Upper lobe of left lung (tissue), 6 donors: Measurements from ENCODE around the gene R3HDM2. TPM values are rescaled to one million over a fixed set of nuclear protein-coding genes. Genes with fewer than 3 reads are reported as not detected.

Experiments used
- ATAC-seq, 2 donors: fragments of 200-7000 bp; cut with Tn5 transposase; one replicate each; pipeline ENCODE4 v1.9.1; 2022; ENCODE audit warnings: mild to moderate bottlenecking in 2 of 2, moderate library complexity in 2 of 2; ENCODE audit not compliant: low FRiP score in 2 of 2
- DNase-seq, 2 donors: peaks; one replicate each; pipeline ENCODE4 v3.0.0-alpha.2; 2019 to 2020
- H3K27ac ChIP-seq, 4 donors: fragments of 200-600 bp; sonication (generic); one replicate each; pipeline ENCODE4 v1.5.1; 2016 to 2019
- H3K27me3 ChIP-seq, 4 donors: fragments of 200-600 bp; sonication (generic); one replicate each; pipeline ENCODE4 v1.5.1; 2017 to 2019
- H3K36me3 ChIP-seq, 4 donors: fragments of 200-600 bp; sonication (generic); one replicate each; pipeline ENCODE4 v1.5.1; 2016 to 2019
- H3K4me1 ChIP-seq, 4 donors: fragments of 200-600 bp; sonication (generic); one replicate each; pipeline ENCODE4 v1.5.1; 2018 to 2019
- H3K4me3 ChIP-seq, 4 donors: fragments of 200-600 bp; sonication (generic); one replicate each; pipeline ENCODE4 v1.5.1; 2017 to 2019; ENCODE audit warnings: mild to moderate bottlenecking in 2 of 4, moderate library complexity in 1 of 4
- H3K9me3 ChIP-seq, 4 donors: fragments of 200-600 bp; sonication (generic); one replicate each; pipeline ENCODE4 v1.5.1; 2018 to 2019
- CTCF ChIP-seq, 6 experiments: fragments of 450-650 bp in 4 of 6; fragments of 200-600 bp in 2 of 6; sonication (generic) in 2 of 6; IDR thresholded peaks; one replicate each; pipeline ENCODE4 v1.5.1; 2016 to 2019; ENCODE audit warnings: antibody characterized with exemption in 6 of 6
- EP300 ChIP-seq, 4 donors: sonication (generic); formaldehyde crosslinking; IDR thresholded peaks; one replicate each; pipeline ENCODE4 v1.5.1; 2017; ENCODE audit warnings: antibody characterized with exemption in 4 of 4, control low read depth in 2 of 4
- POLR2A ChIP-seq, 4 donors: fragments of 450-650 bp; IDR thresholded peaks; one replicate each; pipeline ENCODE4 v1.5.1; 2016 to 2017; ENCODE audit warnings: antibody characterized with exemption in 4 of 4, mild to moderate bottlenecking in 2 of 4
- POLR2AphosphoS5 ChIP-seq, 2 donors: sonication (generic); formaldehyde crosslinking; IDR thresholded peaks; one replicate each; pipeline ENCODE4 v1.5.1; 2017; ENCODE audit warnings: antibody characterized with exemption in 2 of 2
- WGBS, 2 donors: methylation state at CpG; one replicate each; pipeline ENCODE4 v1.1.5; 2017 to 2018; 5-methylcytosine and 5-hydroxymethylcytosine counted together
- total RNA-seq, 6 donors: library from RNA; depleted of rRNA in 4 of 6; stranded (reverse); fragments of >200 nt in 4 of 6; gene quantifications; one replicate each; pipeline versions ENCODE4 v1.1.0 to v1.2.1, GENCODE V29; 2016 to 2021
- donor health status: DM: no; HTN: no; CAD: no; lungs with moderate emphysema.
- donor health status: DM: no; HTN: yes; CAD: no; lungs with severe emphysema.

The R3HDM2 gene
- total RNA-seq, 6 donors from 2014 or later: 39.2 to 94.3 (median 59.2) TPM

GRCh38 chr12:57238854-57239554 lies 191.8 kb downstream of the R3HDM2 start:
- ATAC-seq: peak; percentile 93 to 95
- Histone ChIP-seq H3K27me3 (peaks cover 0 to 60% (median 39%) of the 10 kb centered on the region in 4 donors), H3K36me3 (peaks cover 0 to 12% (median 8%) of the 10 kb centered on the region in 4 donors), H3K4me1 (peaks cover 59 to 69% (median 62%) of the 10 kb centered on the region in 4 donors), H3K4me3 (peak overlapping the region; percentile 28 to 58 (median 42)), H3K27ac (peak overlapping the region in 2 of 4 donors; percentile 13 to 17), H3K9me3 (no peaks in the 10 kb centered on the region)
- TF ChIP-seq POLR2A (IDR thresholded peaks at IDR 0.05) (no peak), CTCF (IDR thresholded peaks at IDR 0.05) (peak; percentile 100), POLR2AphosphoS5 (IDR thresholded peaks at IDR 0.05) (peak in 1 of 2 donors; percentile 24)
- 4% methylated on average over 21 of the region's 47 CpGs for WGBS, 2 donors
- DNase-seq: peak; percentile 91 to 98

GRCh38 chr12:57237932-57238853 lies 192.7 kb downstream of the R3HDM2 start:
- TF ChIP-seq POLR2AphosphoS5 (IDR thresholded peaks at IDR 0.05) (no peak), POLR2A (IDR thresholded peaks at IDR 0.05) (no peak), CTCF (IDR thresholded peaks at IDR 0.05) (no peak), EP300 (IDR thresholded peaks at IDR 0.05) (no peak)
- ATAC-seq (no peak), DNase-seq (peak in 1 of 2 donors; percentile 76)
- WGBS, 2 donors: 3 to 13% methylated on average over 25 to 56 of the region's 63 CpGs
- peaks cover 0 to 52% (median 38%) of the 10 kb centered on the region in 4 donors for H3K27me3 ChIP-seq
- peak overlapping the region; percentile 28 to 58 (median 42) for H3K4me3 ChIP-seq
- H3K9me3 ChIP-seq: no peaks in the 10 kb centered on the region
- H3K36me3 ChIP-seq: peaks cover 0 to 20% (median 16%) of the 10 kb centered on the region in 4 donors
- peaks cover 51 to 61% (median 56%) of the 10 kb centered on the region in 4 donors for H3K4me1 ChIP-seq
- H3K27ac ChIP-seq: peak overlapping the region in 2 of 4 donors; percentile 13 to 17

- ATAC-seq (no peak), DNase-seq (no peak)
- Histone ChIP-seq H3K4me1 (peaks cover 45 to 55% (median 50%) of the 10 kb centered on the region in 4 donors), H3K27ac (no peak overlapping the region), H3K36me3 (peaks cover 0 to 26% (median 22%) of the 10 kb centered on the region in 4 donors), H3K9me3 (no peaks in the 10 kb centered on the region), H3K27me3 (peaks cover 0 to 45% (median 35%) of the 10 kb centered on the region in 4 donors), H3K4me3 (no peak overlapping the region)
- 30 to 44% methylated on average over 5 of the region's 5 CpGs for WGBS, 2 donors
- TF ChIP-seq EP300 (IDR thresholded peaks at IDR 0.05): no peak
Observed at GRCh38 chr12:57237596-57237931, 193.3 kb downstream of the R3HDM2 start.

GRCh38 chr12:57236925-57237595 lies 193.8 kb downstream of the R3HDM2 start:
- no peak for ATAC-seq
- H3K36me3 ChIP-seq: peaks cover 0 to 32% (median 27%) of the 10 kb centered on the region in 4 donors
- no peak for TF ChIP-seq POLR2A (IDR thresholded peaks at IDR 0.05)
- TF ChIP-seq POLR2AphosphoS5 (IDR thresholded peaks at IDR 0.05): no peak
- TF ChIP-seq CTCF (IDR thresholded peaks at IDR 0.05): no peak
- TF ChIP-seq EP300 (IDR thresholded peaks at IDR 0.05): no peak
- H3K4me3 ChIP-seq: peak overlapping the region in 3 of 4 donors; percentile 9 to 28 (median 16)
- peaks cover 0 to 40% (median 32%) of the 10 kb centered on the region in 4 donors for H3K27me3 ChIP-seq
- no peak for DNase-seq
- H3K4me1 ChIP-seq: peaks cover 40 to 50% (median 45%) of the 10 kb centered on the region in 4 donors
- peak overlapping the region in 1 of 4 donors; percentile 67 for H3K27ac ChIP-seq
- H3K9me3 ChIP-seq: no peaks in the 10 kb centered on the region
- WGBS, 2 donors: 19 to 37% methylated on average over 8 of the region's 9 CpGs
